Kidney capillary endothelial cell (primary cell): ENCODE results near the gene FAM185A.
"Not testable (repeated sequence)": the region's sequence is repeated elsewhere in the genome, so short reads cannot be mapped to it uniquely, and the experiment has no call there.

Experiments used
- DNase-seq: peaks from one replicate; pipeline ENCODE4 v3.0.0-alpha.2; 2018; ENCODE audit warnings: low spot score

The FAM185A gene

DNA sequence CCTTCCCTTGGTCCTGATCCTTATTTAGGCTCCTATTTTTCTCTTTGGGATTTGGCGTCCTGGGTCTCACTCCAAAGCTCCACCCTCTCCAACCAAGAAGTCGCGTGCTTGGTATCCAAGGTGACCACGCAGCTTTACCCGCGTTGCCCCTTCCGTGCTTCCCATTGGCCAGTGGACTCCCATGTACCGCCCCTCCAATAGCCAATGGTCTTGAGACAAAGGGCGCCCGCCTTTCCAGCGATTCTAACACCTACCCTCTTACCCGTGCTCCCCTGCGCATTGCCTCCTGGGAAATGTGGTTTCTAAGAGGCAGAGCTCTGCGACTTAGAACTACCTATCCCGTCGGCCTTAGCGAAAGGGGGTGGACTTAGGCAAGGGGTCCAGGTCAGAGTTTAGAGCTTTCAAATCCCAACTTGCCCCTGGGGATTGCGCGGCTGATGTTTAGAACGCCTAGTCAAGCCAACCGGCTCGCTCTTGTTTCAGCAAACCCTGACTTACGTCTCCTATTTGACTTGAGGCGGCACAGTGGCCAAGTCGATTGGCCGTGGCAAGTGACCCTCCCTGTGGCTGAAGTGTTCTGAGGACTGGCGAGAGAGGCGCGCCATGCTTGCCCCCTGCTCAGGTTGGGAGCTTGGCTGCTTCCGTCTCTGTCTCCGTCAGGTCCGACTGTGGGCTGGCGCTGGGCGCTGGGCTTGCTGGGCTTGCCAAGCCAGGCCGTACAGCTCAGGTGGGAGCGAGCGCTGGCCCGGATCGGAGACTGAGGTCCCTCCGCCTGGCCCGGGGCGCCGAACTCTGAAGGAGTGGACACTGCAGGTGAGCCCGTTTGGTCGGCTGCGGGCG lies at the start of gene FAM185A:
Gene FAM185A, plus strand, starts transcription at position 395 of the 840 bp plus-strand sequence. Its CDS starts 209 bp downstream, at position 604.
- DNase-seq, result peak; percentile 99

DNA sequence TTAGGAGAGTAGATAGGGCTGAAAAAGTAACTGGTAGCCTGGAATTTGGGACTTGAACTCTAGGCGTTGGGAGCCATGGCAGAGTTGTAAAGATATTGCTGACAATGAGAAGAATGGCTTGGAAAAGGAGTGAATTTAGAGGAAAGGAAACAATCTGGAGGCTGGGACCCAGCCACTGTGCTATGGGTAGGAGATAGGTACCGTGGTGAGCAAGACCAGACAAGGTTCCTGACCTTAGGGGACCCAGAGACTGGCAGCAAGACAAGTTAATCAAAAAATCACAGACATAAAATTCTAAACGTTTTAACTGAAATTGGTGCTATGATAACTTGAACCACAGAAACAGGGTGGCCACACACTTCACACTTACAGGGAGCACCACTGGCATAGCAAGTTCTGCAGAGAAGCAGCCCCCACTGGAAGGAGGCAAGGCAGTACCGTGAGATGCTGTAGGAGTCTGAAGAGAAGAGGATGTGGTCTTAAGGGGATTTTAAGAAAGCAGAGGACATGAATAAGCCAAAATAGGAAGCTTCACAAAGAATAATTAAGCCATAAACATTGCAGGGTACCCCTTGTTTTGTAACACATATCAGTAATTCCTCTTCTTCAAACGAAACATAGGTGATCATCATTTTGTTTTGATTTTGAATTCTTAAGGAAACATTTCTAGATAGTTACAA lies 35.6 kb upstream of the FAM185A start:
- DNase-seq, result not testable (repeated sequence)

DNA sequence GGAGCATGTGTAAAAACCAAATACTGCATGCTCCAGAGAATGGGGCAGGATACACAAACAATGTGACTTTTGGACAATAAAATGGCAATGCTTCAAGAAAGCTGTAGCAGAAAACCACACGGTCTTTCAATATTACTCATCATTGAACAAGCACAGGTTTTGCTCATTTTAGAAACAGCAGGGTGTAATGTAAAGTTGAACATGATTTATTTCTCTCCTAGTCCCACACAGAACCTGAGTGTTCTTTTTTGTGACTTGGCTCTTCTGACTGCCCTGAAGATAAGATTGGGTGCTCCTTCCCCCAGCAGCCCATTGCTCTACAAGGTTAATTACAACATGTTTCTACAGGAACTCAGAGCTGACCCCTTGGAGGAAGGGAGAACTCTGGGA lies 35.1 kb upstream of the FAM185A start:
- DNase-seq, result not testable (repeated sequence)

DNA sequence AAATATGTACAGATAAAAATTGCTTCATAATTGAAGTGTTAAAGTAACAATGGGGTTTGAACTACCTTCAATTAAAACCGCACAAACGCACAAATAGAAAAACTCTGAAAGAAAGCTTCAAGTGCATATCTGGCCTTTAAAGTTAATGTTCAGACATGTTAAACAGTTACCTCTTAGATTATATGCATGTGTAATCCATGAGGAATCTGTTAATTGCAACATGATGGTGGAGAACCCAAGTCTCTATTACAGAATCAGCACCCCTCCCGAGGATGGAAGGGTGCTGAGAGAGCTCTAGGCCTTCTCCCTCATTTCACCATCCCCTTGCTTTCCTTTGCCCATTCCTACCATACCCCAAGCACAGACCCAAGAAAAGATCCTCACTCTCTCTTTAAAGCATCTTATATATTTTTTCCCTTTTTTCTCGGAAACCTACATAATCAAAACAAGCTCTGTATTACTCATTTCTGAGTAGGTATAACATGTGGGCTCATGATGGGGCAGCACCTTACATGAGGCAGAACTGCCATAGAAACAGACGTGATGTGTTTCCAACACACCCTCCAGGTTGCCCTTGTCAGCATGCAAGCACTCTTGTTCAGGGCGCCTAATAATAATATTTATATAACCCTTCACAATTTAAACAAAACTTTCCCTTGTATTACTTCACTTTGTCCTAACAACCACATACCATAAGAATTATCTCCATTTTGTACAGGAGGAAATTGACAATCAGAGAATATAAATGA lies 33.9 kb upstream of the FAM185A start:
- not testable (repeated sequence) for DNase-seq

DNA sequence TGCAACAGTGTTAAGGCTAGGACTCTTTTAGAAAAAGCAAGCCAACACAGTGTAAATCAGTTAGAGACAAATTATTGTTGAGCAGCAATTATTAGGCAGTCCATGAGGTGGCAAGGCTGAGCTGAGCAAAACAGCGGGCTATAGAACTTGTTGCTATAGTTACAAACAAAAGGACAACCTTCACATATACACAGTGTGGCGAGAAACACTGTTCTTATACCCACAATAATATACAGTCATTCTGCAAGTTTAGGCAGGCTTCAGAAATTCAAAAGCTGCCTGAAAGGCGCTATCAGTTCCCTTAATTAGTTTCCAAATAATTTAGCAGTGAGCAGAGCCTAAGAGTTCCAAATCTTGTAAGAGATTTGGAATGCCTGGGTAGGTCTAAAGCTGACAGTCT lies 33.1 kb upstream of the FAM185A start:
- not testable (repeated sequence) for DNase-seq

DNA sequence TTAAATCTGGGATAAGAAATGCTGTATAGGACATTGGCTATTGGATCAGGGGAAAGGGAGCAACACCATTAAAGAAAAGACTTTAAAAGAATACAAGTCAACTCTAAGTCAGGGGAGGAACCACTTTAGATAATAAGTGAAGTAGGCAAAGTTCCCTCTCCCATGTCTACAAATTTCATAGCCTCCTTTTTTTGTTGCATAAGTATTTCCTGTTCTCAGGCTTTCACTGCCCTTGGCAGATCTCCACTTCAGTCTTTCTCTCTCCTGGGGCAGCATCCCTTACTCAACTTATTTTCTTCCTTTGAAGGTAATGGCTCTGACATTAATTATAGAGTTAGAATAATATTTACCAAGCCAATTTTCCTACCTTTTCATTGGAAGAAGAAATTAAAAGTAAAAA lies 30.3 kb upstream of the FAM185A start:
- not testable (repeated sequence) for DNase-seq

DNA sequence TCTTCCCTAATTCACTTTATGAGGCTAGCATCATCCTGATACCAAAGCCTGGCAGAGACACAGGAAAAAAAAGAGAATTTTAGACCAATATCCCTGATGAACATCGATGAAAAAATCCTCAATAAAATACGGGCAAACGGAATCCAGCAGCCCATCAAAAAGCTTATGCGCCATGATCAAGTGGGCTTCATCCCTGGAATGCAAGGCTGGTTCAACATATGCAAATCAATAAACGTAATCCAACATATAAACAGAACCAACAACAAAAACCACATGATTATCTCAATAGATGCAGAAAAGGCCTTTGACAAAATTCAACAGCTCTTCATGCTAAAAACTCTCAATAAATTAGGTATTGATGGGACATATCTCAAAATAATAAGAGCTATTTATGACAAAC lies 22.6 kb upstream of the FAM185A start:
- not testable (repeated sequence) for DNase-seq

DNA sequence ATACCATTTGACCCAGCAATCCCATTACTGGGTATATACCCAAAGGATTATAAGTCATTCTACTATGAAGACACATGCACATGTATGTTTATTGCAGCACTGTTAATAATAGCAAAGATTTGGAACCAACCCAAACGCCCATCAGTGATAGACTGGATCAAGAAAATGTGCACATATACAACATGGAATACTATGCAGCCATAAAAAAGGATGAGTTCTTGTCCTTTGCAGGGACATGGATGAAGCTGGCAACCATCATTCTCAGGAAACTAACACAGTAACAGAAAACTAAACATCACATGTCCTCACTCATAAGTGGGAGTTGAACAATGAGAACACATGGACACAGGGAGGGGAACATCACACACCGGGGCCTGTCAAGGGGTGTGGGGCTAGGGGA lies 19.1 kb upstream of the FAM185A start:
- not testable (repeated sequence) for DNase-seq

DNA sequence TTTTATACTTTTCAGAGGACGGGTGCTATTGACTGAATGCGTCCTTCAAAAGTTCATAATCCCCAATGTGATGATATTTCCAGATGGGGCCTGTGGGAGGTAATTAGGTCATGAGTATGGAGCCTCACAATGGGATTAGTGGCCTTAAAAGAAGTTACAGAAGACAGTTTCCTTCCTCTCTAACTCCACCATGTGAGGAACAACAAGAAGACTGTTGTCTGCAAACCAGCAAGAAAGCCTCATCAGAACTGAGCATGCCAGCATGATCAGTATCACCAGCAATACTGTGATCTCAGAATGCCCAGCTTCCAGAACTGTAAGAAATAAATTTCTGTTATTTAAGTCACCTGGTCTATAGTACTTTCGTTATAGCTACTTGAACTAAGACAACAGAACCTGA lies 18.4 kb upstream of the FAM185A start:
- DNase-seq, result not testable (repeated sequence)

DNA sequence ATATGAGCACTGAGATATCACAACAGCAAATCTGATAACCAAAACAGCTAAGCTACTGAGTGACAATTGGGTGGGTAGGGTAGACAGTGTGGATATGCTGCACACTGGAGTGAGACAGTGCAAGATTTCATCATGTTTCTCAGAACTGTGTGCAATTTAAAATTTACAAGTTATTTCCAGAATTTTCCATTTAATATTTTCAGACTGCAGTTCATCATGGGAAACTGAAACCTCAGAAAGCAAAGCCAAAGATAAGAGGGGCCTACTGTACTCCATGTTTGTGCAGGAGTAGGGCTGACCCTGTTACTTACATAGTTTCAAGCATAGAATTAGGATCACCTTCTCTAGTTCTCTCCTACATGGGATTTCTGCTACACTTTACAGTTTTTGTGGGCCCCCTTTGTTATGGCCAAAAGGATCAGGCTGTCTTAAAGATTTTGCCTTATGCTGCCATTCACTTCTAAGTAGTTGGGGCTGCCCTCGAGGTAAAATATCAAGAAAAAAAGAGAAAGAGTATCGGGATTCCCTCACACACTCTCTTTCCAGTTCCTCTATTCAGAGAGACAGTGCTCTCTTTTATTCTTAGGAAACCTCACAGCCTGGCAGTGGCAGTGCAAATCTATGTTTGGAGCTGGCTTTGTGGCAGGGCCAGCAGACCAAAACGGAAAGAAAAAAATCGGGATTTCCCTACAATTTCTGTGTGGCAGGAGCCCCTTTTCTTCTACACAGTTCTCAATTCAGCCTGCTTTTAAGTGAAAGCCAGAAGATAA lies 6.6 kb upstream of the FAM185A start:
- DNase-seq, result not testable (repeated sequence)

DNA sequence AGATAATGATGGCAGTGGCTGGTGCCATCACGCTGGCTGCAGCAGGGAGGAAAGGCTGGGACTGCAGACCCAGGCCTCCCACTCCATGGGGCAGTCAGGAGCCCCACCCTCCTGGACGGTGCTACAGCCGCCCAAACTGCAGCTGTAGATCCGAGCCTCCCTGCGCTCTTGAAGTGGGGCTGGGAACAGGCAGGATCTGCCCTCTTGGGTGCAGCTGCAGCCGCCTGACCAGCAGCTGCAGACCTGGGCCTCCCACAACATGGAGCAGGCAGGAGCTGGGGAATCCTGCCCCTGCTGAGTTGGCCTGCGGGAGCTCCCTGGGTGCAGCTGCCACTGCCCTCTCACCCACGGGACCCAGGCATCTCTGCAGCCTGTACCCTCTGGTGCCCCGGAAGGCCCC lies 4.9 kb upstream of the FAM185A start:
- not testable (repeated sequence) for DNase-seq

DNA sequence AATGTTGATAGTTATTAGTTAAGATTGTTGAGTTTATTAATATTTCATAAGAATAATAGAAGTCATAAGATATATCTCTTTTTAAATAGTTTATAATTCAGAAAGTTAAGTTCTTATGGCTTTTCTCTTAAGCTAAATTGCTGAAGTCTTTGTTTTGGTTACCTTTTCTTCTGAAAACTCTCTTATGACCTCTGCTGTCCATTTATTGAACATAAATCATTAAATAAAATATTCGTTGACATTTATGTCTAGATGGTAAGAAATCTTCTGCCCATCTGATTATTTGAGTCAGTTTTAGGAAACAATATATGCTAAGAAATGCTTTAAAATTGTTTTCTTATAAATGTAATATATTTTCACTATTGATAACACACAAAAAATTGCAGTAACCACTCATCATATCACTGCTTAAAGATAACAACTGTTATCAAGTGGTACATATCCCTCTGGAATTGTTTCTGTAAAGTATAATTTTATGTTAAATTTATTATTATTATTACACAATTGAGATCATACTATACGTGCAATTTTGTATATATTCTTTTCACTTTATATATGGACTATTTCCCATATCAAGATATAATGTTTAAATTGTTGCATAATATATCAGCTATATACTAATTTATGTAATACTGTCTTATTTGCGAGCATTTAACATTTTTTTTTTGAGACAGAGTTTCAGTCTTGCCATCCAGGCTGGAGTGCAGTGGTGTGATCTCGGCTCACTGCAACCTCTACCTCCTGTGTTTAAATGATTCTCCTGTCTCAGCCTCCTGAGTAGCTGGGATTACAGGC lies 3.1 kb upstream of the FAM185A start:
- DNase-seq, result not testable (repeated sequence)

DNA sequence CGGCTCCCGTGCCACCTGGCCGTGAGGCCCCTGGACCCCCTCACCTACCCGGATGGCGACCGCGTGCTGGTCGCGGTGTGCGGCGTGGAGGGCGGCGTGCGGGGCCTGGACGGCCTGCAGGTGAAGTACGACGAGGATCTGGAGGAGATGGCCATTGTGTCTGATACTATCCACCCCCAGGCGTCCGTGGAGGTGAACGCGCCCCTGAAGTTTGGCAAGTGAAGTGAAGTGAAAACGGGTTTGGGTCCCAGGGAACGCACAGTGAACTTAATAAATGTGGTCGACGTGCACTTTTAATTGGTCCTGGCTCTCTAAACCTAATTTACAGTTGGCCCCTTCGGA lies 617 bp downstream of the FAM185A start:
- DNase-seq, result not testable (repeated sequence)

DNA sequence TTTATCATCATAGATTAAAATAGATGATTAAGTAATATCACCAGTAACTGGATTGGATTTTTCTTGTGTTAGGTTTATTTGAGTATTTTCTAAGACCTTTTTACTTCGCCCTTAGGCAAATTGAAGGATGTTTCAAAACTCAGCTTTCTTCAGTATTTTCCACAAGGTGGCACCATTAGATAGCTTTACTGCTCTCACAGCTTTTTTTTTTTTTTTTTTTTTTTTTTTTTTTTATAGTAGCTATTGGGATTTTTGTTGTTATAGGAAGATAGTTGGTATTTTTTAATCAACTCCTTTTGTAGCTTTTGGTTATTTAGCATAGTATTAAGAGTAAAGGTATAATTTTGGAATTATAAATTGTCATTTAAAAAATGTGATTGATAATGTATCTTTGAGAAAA lies 9.4 kb downstream of the FAM185A start:
- DNase-seq, result peak; percentile 10

DNA sequence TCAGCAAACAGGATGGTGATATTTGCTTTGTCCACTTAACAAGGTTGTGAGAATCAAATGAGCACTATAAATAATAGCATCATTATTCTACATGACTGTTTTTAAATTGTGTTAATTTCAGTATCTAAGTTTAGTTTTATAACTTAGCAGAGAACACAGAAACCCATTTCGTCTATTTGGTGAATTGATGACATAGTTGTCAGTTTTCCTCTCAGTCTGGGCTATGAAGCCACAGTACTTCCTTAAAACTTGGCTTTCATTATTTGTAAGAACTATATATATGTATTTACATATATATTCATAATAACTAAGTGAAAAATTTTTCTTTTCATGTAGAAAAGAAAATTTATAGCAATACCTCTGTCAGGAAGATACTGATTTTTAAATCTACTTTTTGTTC lies 11.1 kb downstream of the FAM185A start:
- DNase-seq, result not testable (repeated sequence)

DNA sequence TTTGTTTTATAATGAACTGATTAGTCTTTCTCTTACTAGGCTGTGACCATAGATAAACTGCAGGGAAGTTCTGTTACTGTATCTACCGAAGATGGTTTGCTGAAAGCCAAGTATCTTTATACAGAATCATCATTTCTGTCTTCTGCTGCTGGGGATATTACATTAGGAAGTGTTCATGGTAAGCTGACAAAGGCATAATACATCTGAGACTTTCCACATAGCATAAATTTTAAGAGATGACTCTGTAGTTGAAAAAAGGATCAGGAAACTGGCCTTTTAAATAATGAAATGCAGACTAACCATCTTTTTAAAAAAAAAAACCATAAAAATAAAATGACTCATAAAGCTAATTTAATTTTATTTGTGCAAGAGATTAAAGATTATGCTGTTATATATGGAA lies 12.4 kb downstream of the FAM185A start:
- DNase-seq, result not testable (repeated sequence)

DNA sequence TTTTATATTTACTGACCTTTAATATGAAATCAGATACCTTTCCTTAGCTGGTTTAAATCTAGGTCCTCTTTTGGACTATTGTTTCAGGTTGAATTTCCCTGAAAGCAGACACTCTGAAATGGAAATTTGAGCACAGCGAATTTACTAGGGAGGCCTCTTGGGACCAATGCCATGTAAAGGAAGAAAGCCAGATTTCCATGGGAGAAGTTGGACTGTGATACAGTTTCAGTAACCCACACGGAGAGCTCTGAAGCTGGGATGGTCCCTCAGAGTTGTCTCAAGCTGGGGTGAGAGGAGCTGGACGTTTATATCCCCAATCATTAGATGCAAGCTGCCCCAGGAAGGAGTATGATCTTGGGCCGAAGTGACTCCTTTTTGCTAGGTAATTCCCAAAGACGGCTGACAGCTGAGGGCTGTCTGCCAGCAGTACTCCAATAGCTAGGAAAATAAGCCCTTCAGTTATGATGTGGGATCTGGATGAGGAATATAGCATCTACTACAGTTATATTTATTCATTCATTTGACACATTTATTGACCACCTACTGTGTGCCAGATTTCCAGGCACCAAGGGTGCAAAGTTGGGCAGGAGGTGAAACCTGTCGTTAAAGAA lies 14.6 kb downstream of the FAM185A start:
- not testable (repeated sequence) for DNase-seq

DNA sequence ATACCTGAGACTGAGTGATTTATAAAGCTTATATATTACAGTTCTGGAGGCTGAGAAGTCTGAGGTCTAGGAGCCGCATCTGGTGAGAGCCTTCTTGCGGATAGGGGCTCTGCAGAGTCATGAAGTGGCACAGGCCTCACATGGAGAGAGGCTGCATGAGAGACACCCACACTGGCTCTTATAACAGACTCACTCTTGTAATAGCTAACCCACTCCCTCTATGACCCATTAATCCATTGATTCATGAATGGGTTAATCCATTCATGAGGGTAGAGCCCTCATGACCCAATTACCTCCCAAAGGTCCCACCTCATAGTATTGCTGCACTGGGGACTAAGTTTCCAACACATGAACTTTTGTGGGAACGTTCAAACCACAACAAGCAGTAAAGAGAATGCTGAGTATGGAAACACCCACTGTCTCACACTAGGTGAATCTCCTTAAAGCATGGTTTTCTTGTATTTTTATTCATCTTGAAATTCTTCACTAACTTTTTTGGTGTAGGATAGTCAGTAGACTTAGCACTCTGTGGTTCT lies 20.9 kb downstream of the FAM185A start:
- DNase-seq, result not testable (repeated sequence)

DNA sequence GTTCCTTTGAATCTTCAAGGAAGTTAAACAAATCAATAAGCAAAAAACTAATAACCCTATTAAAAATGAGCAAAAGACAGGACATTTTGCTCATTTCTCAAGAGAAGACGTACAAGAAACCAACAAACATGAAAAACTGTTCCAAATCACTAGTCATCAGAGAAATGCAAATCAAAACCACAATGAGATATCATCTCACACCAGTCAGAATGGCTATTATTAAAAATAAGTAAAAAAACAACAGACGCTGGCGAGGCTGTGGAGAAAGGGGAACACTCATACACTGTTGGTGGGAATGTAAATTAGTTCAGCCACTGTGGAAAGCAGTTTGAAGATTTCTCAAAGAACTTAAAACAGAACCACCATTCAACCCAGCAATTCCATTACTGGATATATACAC lies 21.7 kb downstream of the FAM185A start:
- DNase-seq, result not testable (repeated sequence)

DNA sequence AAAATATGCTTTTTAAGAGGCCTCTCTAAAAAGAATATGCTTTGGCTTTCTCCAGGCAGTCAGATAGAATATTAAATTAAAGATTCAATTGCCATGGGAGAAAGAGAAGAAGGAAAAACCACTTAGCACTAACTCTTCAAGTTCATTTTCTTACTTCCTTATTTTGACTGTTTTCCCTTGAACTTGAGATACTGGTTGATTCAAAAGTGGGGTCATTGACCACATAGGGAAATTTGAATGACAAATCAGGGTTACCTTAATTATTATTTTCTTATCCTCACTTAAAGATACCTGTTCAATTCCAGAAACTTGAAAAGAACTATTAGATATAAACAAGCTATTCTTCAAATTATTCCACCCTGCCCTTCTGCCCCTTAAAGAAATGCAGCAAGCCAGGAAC lies 27.4 kb downstream of the FAM185A start:
- not testable (repeated sequence) for DNase-seq
